ENCODE measurements around the gene MRPL38. TPM values are rescaled to one million over a fixed set of nuclear protein-coding genes. Genes with fewer than 3 reads are reported as not detected.

MRPL38 gene
- total RNA-seq, 1 donor from 2014 or later: 111 TPM

DNA sequence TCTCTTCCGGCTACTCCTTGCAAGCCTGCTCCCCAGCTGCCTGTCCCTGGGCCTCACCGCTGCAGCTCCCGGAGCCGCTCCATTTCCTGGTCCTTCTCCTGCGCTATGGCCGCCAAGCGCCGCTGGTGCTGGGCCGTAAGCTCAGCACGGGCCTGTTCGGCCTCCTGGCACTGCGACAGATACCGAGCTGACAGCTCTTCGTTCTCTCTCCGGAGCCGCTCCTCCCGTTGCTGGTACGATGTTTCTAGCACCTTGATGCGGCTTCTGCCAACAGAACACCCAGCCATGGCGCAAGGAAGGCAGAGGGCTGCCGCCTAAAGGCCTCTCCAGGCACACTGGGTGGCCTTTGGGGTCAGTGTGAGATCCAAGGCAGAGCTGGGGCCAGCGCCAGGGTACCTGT lies 14.9 kb upstream of the MRPL38 start:
- peaks cover 2% of the 10 kb centered on the region for H3K36me3 Mint-ChIP-seq (ENCODE audit: low read depth)
- no peak for DNase-seq (ENCODE audit: low read depth, low spot score)
- TF ChIP-seq, protein P1, sequence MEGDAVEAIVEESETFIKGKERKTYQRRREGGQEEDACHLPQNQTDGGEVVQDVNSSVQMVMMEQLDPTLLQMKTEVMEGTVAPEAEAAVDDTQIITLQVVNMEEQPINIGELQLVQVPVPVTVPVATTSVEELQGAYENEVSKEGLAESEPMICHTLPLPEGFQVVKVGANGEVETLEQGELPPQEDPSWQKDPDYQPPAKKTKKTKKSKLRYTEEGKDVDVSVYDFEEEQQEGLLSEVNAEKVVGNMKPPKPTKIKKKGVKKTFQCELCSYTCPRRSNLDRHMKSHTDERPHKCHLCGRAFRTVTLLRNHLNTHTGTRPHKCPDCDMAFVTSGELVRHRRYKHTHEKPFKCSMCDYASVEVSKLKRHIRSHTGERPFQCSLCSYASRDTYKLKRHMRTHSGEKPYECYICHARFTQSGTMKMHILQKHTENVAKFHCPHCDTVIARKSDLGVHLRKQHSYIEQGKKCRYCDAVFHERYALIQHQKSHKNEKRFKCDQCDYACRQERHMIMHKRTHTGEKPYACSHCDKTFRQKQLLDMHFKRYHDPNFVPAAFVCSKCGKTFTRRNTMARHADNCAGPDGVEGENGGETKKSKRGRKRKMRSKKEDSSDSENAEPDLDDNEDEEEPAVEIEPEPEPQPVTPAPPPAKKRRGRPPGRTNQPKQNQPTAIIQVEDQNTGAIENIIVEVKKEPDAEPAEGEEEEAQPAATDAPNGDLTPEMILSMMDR (conservative IDR thresholded peaks at IDR 0.05): no peak
- H3K27ac Mint-ChIP-seq (ENCODE audit: unreplicated experiment): no peak overlapping the region
- no peaks in the 10 kb centered on the region for H3K4me1 Mint-ChIP-seq
- no peak overlapping the region for H3K4me3 Mint-ChIP-seq
- no peaks in the 10 kb centered on the region for H3K9me3 Mint-ChIP-seq
- no peaks in the 10 kb centered on the region for H3K27me3 Mint-ChIP-seq (ENCODE audit: low read depth)

DNA sequence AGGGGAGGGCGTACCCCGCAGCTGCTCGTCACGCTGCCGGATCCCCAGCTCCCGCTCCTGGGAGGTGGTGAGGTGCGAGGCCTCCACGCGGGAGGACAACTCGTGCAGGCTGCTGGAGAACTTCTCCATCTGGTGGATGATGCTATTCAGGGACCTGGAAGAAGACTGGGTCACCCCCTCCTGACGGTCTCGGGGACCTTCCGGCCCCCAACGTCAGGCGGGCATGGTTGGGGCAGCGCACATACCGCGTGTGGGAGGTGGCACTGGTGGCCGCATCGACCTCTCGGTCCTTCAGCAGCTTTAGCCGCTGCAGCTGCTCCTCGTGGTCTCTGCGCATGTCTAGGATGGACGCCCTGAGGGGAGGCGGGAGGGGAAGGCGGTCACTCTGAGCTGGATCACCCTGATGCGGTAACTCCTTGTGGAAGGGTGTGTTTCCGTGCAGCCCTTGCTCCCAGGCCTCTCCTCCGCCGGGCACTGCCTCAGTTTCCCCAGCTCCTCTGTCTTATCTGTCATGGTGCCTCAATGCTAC lies 13.3 kb upstream of the MRPL38 start:
- H3K9me3 Mint-ChIP-seq: no peaks in the 10 kb centered on the region
- no peak overlapping the region for H3K27ac Mint-ChIP-seq (ENCODE audit: unreplicated experiment)
- peaks cover 2% of the 10 kb centered on the region for H3K36me3 Mint-ChIP-seq (ENCODE audit: low read depth)
- TF ChIP-seq, protein P1 (conservative IDR thresholded peaks at IDR 0.05): no peak
- no peak overlapping the region for H3K4me3 Mint-ChIP-seq
- H3K4me1 Mint-ChIP-seq: no peaks in the 10 kb centered on the region
- no peak for DNase-seq (ENCODE audit: low read depth, low spot score)
- H3K27me3 Mint-ChIP-seq (ENCODE audit: low read depth): no peaks in the 10 kb centered on the region

DNA sequence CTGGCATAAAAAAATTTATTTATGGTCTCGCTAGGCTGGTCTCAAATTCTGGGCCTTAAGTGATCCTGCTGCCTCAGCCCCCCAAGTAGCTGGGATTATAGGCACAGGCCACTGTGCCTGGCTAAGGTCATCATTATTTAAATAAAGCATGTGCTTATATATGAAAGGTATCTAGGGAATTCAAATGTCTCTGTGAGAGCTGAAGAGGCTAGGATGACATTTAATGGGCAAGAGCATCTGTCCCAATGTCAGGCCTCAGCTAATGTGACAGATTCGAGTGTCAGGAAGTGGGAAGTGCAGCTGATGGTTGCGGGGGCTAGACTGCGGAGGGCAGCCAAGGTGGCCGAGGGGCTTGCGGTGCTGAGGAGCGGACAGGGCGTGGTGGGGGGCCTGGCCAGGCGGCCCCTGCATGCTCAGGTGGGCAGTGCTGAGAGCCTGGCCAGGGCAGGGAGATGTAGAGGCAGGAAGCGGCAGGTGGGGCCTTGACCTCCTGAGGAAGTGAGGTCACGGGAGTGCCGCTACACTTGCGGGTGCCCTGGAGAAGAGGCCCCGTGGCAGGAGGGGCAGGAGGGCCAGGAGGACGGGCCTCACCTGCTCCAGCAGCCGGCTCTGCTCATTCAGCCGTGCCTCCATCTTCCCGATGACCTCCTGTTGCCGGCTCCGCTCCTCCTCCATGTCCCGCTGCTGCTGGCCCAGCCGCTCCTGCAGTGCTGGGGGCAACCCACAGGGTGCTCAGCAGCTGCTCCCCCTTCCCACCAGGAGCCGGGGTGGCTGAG lies 12.6 kb upstream of the MRPL38 start:
- no peak for DNase-seq (ENCODE audit: low read depth, low spot score)
- no peak overlapping the region for H3K4me3 Mint-ChIP-seq
- TF ChIP-seq, protein P1 (conservative IDR thresholded peaks at IDR 0.05): no peak
- H3K4me1 Mint-ChIP-seq: no peaks in the 10 kb centered on the region
- no peaks in the 10 kb centered on the region for H3K9me3 Mint-ChIP-seq
- no peaks in the 10 kb centered on the region for H3K27me3 Mint-ChIP-seq (ENCODE audit: low read depth)
- H3K27ac Mint-ChIP-seq (ENCODE audit: unreplicated experiment): no peak overlapping the region
- peaks cover 2% of the 10 kb centered on the region for H3K36me3 Mint-ChIP-seq (ENCODE audit: low read depth)

DNA sequence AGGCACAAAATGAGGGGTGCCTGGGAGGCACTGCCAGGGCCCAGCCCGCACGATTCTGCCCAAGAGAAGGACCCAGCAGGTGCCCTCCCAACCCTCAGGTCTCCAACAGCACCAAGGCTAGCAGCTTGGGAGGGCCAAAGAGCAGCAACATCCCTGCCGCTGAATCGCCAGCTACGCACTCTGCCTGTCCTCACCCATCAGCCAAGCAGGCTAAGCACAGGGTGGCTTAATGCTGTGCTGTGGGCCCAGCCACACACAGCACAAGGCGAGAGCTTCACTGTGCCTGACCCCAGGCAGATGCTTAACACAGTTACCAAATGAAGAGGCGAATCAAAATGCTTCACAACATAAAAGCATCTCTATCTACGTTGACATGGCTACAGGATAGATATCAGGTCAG lies 10.6 kb upstream of the MRPL38 start:
- Mint-ChIP-seq H3K27ac (ENCODE audit: unreplicated experiment) (no peak overlapping the region), H3K4me1 (no peaks in the 10 kb centered on the region), H3K36me3 (ENCODE audit: low read depth) (peaks cover 2% of the 10 kb centered on the region), H3K4me3 (no peak overlapping the region), H3K27me3 (ENCODE audit: low read depth) (no peaks in the 10 kb centered on the region), H3K9me3 (no peaks in the 10 kb centered on the region)
- no peak for DNase-seq (ENCODE audit: low read depth, low spot score)
- TF ChIP-seq, protein P1 (conservative IDR thresholded peaks at IDR 0.05): no peak

DNA sequence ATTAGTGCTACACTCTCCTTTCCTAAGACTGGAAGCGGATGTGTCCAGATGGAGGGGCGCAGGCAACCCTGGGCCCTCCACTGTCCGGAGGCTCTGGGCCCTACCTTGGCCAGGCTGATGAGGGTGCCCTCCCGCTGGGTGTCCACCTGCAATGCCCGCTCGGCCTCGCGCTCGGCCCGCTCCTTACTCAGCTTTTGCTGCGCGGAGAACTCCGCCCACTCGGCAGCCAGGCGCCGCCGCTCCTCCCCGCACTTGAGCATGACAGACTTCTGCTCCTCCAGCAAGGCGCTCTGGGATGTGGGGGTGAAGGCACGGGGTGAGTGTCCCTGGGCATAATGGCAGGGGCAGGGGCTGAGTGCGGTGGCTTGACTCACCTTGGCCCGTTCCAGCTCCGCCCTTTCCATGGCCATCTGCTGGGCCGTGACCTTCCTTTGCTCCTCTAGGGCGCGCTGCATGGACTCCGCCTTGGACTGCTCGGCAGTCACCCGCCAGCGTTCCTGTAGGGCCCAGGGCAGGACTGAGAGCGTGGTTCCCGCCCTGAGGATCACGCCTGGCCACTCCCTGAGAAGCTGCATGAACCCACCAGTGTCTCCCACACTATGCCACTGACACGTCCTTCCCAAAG lies 10.1 kb upstream of the MRPL38 start:
- Mint-ChIP-seq H3K27me3 (ENCODE audit: low read depth) (no peaks in the 10 kb centered on the region), H3K4me3 (no peak overlapping the region), H3K9me3 (no peaks in the 10 kb centered on the region), H3K36me3 (ENCODE audit: low read depth) (peaks cover 2% of the 10 kb centered on the region), H3K4me1 (no peaks in the 10 kb centered on the region), H3K27ac (ENCODE audit: unreplicated experiment) (no peak overlapping the region)
- TF ChIP-seq, protein P1 (conservative IDR thresholded peaks at IDR 0.05): no peak
- DNase-seq (ENCODE audit: low read depth, low spot score): no peak
